Measurements from ENCODE around the gene SPATA31D3. TPM values are rescaled to one million over a fixed set of nuclear protein-coding genes. Genes with fewer than 3 reads are reported as not detected.

Gene SPATA31D3
- total and polyA plus RNA-seq, 3 experiments from 2014 or later, result not detected

- ChIA-PET CTCF (no interaction called here), POLR2A (no interaction called here)
- Mint-ChIP-seq H3K27me3 (peaks cover 0 to 1% of the 10 kb centered on the region in 2 donors), H3K27ac (no peak overlapping the region), H3K9me3 (peaks cover 0 to 9% (median 1%) of the 10 kb centered on the region in 5 donors), H3K4me1 (no peaks in the 10 kb centered on the region), H3K4me3 (no peak overlapping the region), H3K36me3 (no peaks in the 10 kb centered on the region)
- Histone ChIP-seq H3K4me3 (ENCODE audit: low read length) (no peak overlapping the region), H3K27me3 (ENCODE audit: insufficient read depth, low read length, poor library complexity, severe bottlenecking) (no peaks in the 10 kb centered on the region), H3K27ac (ENCODE audit: low read depth, low read length) (no peak overlapping the region), H3K36me3 (ENCODE audit: insufficient read depth, low read length) (no peaks in the 10 kb centered on the region), H3K9me3 (ENCODE audit: low read length) (no peaks in the 10 kb centered on the region), H3K4me1 (ENCODE audit: insufficient read depth, low read length) (no peaks in the 10 kb centered on the region)
- DNase-seq, result no peak
These were observed 21.2 kb downstream of the SPATA31D3 start for GRCh38 chr9:81964218-81965171.

- H3K4me1 ChIP-seq (ENCODE audit: insufficient read depth, low read length), result no peaks in the 10 kb centered on the region
- POLR2A ChIA-PET, result no interaction called here
- Mint-ChIP-seq H3K27me3 (peaks cover 0 to 1% of the 10 kb centered on the region in 2 donors), H3K4me1 (no peaks in the 10 kb centered on the region), H3K27ac (no peak overlapping the region), H3K4me3 (no peak overlapping the region), H3K9me3 (peaks cover 0 to 11% (median 1%) of the 10 kb centered on the region in 5 donors), H3K36me3 (no peaks in the 10 kb centered on the region)
- H3K9me3 ChIP-seq (ENCODE audit: low read length), result no peaks in the 10 kb centered on the region
- no peak overlapping the region for H3K27ac ChIP-seq (ENCODE audit: low read depth, low read length)
- no peak overlapping the region for H3K4me3 ChIP-seq (ENCODE audit: low read length)
- no peaks in the 10 kb centered on the region for H3K36me3 ChIP-seq (ENCODE audit: insufficient read depth, low read length)
- no peak for DNase-seq
- H3K27me3 ChIP-seq (ENCODE audit: insufficient read depth, low read length, poor library complexity, severe bottlenecking), result no peaks in the 10 kb centered on the region
- CTCF ChIA-PET, result no interaction called here
These were observed 24.7 kb downstream of the SPATA31D3 start for GRCh38 chr9:81968026-81968425.

- no peak for DNase-seq
- H3K27me3 Mint-ChIP-seq, result peaks cover 0 to 1% of the 10 kb centered on the region in 2 donors
- Histone ChIP-seq H3K27me3 (ENCODE audit: insufficient read depth, low read length, poor library complexity, severe bottlenecking) (no peaks in the 10 kb centered on the region), H3K27ac (ENCODE audit: low read depth, low read length) (no peak overlapping the region), H3K4me1 (ENCODE audit: insufficient read depth, low read length) (no peaks in the 10 kb centered on the region), H3K36me3 (ENCODE audit: insufficient read depth, low read length) (no peaks in the 10 kb centered on the region), H3K9me3 (ENCODE audit: low read length) (no peaks in the 10 kb centered on the region), H3K4me3 (ENCODE audit: low read length) (no peak overlapping the region)
- no peak overlapping the region for H3K27ac Mint-ChIP-seq
- no peaks in the 10 kb centered on the region for H3K4me1 Mint-ChIP-seq
- ChIA-PET POLR2A (no interaction called here), CTCF (no interaction called here)
- H3K4me3 Mint-ChIP-seq, result no peak overlapping the region
- peaks cover 0 to 18% (median 1%) of the 10 kb centered on the region in 5 donors for H3K9me3 Mint-ChIP-seq
- H3K36me3 Mint-ChIP-seq, result no peaks in the 10 kb centered on the region
These were observed 26.7 kb downstream of the SPATA31D3 start for GRCh38 chr9:81969971-81970370.

- POLR2A ChIA-PET, result no interaction called here
- no peak overlapping the region for H3K4me3 Mint-ChIP-seq
- no peak overlapping the region for H3K27ac Mint-ChIP-seq
- no peaks in the 10 kb centered on the region for H3K36me3 ChIP-seq (ENCODE audit: insufficient read depth, low read length)
- H3K4me3 ChIP-seq (ENCODE audit: low read length), result no peak overlapping the region
- no peaks in the 10 kb centered on the region for H3K4me1 Mint-ChIP-seq
- CTCF ChIA-PET, result no interaction called here
- H3K27me3 ChIP-seq (ENCODE audit: insufficient read depth, low read length, poor library complexity, severe bottlenecking), result no peaks in the 10 kb centered on the region
- peaks cover 1 to 19% (median 2%) of the 10 kb centered on the region in 5 donors for H3K9me3 Mint-ChIP-seq
- H3K4me1 ChIP-seq (ENCODE audit: insufficient read depth, low read length), result no peaks in the 10 kb centered on the region
- peaks cover 0 to 1% of the 10 kb centered on the region in 2 donors for H3K27me3 Mint-ChIP-seq
- no peaks in the 10 kb centered on the region for H3K36me3 Mint-ChIP-seq
- H3K9me3 ChIP-seq (ENCODE audit: low read length), result no peaks in the 10 kb centered on the region
- DNase-seq, result no peak
- no peak overlapping the region for H3K27ac ChIP-seq (ENCODE audit: low read depth, low read length)
These were observed 28.4 kb downstream of the SPATA31D3 start for GRCh38 chr9:81971727-81972126.

GRCh38 chr9:81974764-81975163 lies 31.5 kb downstream of the SPATA31D3 start:
- no peaks in the 10 kb centered on the region for H3K36me3 Mint-ChIP-seq
- Histone ChIP-seq H3K27ac (ENCODE audit: low read depth, low read length) (no peak overlapping the region), H3K36me3 (ENCODE audit: insufficient read depth, low read length) (no peaks in the 10 kb centered on the region), H3K4me1 (ENCODE audit: insufficient read depth, low read length) (no peaks in the 10 kb centered on the region), H3K4me3 (ENCODE audit: low read length) (no peak overlapping the region), H3K9me3 (ENCODE audit: low read length) (no peaks in the 10 kb centered on the region), H3K27me3 (ENCODE audit: insufficient read depth, low read length, poor library complexity, severe bottlenecking) (no peaks in the 10 kb centered on the region)
- no peak overlapping the region for H3K27ac Mint-ChIP-seq
- no peaks in the 10 kb centered on the region for H3K4me1 Mint-ChIP-seq
- H3K4me3 Mint-ChIP-seq, result no peak overlapping the region
- no peak for DNase-seq
- H3K9me3 Mint-ChIP-seq, result peaks cover 0 to 22% (median 3%) of the 10 kb centered on the region in 5 donors
- H3K27me3 Mint-ChIP-seq, result no peaks in the 10 kb centered on the region
- ChIA-PET POLR2A (no interaction called here), CTCF (no interaction called here)

GRCh38 chr9:81976351-81976750 lies 33.1 kb downstream of the SPATA31D3 start:
- POLR2A ChIA-PET, result no interaction called here
- H3K4me1 Mint-ChIP-seq, result no peaks in the 10 kb centered on the region

GRCh38 chr9:81979196-81979595 lies 35.9 kb downstream of the SPATA31D3 start:
- no peak overlapping the region for H3K4me3 ChIP-seq (ENCODE audit: low read length)
- Mint-ChIP-seq H3K36me3 (no peaks in the 10 kb centered on the region), H3K4me1 (no peaks in the 10 kb centered on the region), H3K9me3 (peaks cover 0 to 26% (median 12%) of the 10 kb centered on the region in 5 donors), H3K4me3 (no peak overlapping the region), H3K27me3 (no peaks in the 10 kb centered on the region), H3K27ac (no peak overlapping the region)
- no peaks in the 10 kb centered on the region for H3K27me3 ChIP-seq (ENCODE audit: insufficient read depth, low read length, poor library complexity, severe bottlenecking)
- no peak for DNase-seq
- POLR2A ChIA-PET, result no interaction called here
- H3K27ac ChIP-seq (ENCODE audit: low read depth, low read length), result no peak overlapping the region
- H3K36me3 ChIP-seq (ENCODE audit: insufficient read depth, low read length), result no peaks in the 10 kb centered on the region
- no peaks in the 10 kb centered on the region for H3K9me3 ChIP-seq (ENCODE audit: low read length)
- no peaks in the 10 kb centered on the region for H3K4me1 ChIP-seq (ENCODE audit: insufficient read depth, low read length)
- CTCF ChIA-PET, result no interaction called here

More at GRCh38 chr9:81976351-81976750, 33.1 kb downstream of the SPATA31D3 start:
- Mint-ChIP-seq H3K4me3 (no peak overlapping the region), H3K27me3 (no peaks in the 10 kb centered on the region), H3K9me3 (peaks cover 0 to 30% (median 5%) of the 10 kb centered on the region in 5 donors), H3K27ac (no peak overlapping the region), H3K36me3 (no peaks in the 10 kb centered on the region)
- DNase-seq, result no peak
- Histone ChIP-seq H3K9me3 (ENCODE audit: low read length) (no peaks in the 10 kb centered on the region), H3K27me3 (ENCODE audit: insufficient read depth, low read length, poor library complexity, severe bottlenecking) (no peaks in the 10 kb centered on the region), H3K4me3 (ENCODE audit: low read length) (no peak overlapping the region), H3K36me3 (ENCODE audit: insufficient read depth, low read length) (no peaks in the 10 kb centered on the region), H3K4me1 (ENCODE audit: insufficient read depth, low read length) (no peaks in the 10 kb centered on the region), H3K27ac (ENCODE audit: low read depth, low read length) (no peak overlapping the region)
- CTCF ChIA-PET, result no interaction called here

- Histone ChIP-seq H3K27ac (ENCODE audit: low read depth, low read length) (no peak overlapping the region), H3K9me3 (ENCODE audit: low read length) (no peaks in the 10 kb centered on the region), H3K27me3 (ENCODE audit: insufficient read depth, low read length, poor library complexity, severe bottlenecking) (no peaks in the 10 kb centered on the region), H3K4me1 (ENCODE audit: insufficient read depth, low read length) (no peaks in the 10 kb centered on the region), H3K36me3 (ENCODE audit: insufficient read depth, low read length) (no peaks in the 10 kb centered on the region), H3K4me3 (ENCODE audit: low read length) (no peak overlapping the region)
- H3K27me3 Mint-ChIP-seq, result no peaks in the 10 kb centered on the region
- H3K36me3 Mint-ChIP-seq, result no peaks in the 10 kb centered on the region
- peaks cover 0 to 21% (median 14%) of the 10 kb centered on the region in 5 donors for H3K9me3 Mint-ChIP-seq
- no peak for DNase-seq
- no peak overlapping the region for H3K27ac Mint-ChIP-seq
- H3K4me3 Mint-ChIP-seq, result no peak overlapping the region
- ChIA-PET POLR2A (no interaction called here), CTCF (no interaction called here)
- H3K4me1 Mint-ChIP-seq, result no peaks in the 10 kb centered on the region
These were observed 37.3 kb downstream of the SPATA31D3 start for GRCh38 chr9:81980568-81980967.

Data from CD8-positive, alpha-beta memory T cell (primary cell).